ENCODE measurements around the gene TBX3.
A peak's percentile ranks its signal among the peaks of the same experiment; 100 is the strongest.

TBX3 gene

DNA sequence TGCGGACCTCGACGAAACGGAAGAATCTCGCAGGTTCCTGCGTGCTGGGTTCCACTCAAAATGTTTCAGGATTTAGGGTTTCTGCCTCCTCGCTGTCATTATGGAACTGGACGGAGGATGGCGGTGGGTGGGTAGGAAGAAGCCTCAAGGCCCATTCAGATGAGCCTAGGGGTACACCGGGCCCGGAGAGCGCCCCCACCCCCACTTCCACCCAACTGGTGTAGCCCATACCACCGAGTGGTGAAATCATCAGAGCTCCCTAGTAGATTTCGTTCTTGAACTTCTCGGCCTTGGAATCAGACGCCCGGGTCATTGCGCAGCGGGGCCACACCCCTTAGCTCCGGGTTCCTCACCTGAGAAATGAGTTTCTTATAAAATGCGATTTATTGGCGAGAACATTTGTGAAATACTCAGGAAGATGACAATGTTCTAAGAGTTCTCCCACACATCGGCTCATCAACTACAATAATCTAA lies 13.3 kb upstream of the TBX3 start:
- H3K4me3 ChIP-seq (ENCODE audit: low read depth, low read length) = no peak overlapping the region

DNA sequence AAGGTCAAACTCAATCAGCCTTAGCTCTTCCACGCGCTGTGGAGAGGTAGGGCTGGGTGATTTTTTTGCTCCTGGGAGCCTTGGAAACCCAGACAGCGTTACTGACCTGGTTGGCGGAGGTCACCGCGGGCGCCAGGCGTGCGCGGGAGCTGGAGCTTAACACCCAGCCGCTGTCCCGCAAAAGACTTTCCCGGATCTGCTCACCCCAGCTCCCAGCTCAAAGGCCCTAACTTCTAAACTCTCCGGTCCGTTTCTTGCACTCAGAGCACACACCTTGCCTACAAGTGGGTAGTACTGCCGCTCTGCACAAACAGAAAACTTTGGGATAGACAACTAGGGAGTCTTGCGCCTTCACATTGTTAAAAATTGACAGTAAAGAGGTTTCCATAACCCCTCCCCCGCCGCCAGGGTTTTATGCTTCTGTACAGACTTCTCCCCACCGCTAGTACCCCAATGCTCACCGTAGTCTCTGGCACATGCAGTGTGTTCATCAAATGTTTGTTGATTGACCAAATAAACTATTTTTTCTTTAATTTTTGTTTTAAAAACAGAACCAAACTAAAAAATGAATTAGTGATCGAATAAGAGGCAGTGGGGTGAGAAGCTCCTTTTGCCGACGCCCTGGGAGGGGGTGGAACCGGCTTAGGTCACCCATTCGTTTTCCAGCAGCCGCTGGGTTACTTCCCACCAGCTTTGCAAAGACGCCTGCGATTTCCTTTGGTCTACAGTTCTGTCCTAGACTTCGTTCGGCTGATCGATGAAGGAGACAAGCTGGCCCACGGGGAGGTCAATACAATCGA lies 12.7 kb upstream of the TBX3 start:
- H3K4me3 ChIP-seq (ENCODE audit: low read depth, low read length) = no peak overlapping the region

DNA sequence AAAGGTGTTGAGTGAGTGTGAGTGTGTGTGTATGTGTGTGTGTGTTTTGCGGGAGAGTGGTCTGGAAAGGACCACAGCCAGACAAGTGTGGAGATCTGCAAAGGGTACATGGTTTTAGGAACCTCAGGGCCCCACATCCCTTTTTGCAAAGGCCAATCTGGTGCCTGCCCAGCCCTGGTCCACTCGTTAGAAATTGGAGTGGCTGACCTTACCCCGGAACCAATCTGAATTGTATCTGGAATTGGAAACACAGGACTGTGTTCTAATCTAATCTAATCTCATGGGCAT lies 11.3 kb upstream of the TBX3 start:
- H3K4me3 ChIP-seq (ENCODE audit: low read depth, low read length) = no peak overlapping the region

DNA sequence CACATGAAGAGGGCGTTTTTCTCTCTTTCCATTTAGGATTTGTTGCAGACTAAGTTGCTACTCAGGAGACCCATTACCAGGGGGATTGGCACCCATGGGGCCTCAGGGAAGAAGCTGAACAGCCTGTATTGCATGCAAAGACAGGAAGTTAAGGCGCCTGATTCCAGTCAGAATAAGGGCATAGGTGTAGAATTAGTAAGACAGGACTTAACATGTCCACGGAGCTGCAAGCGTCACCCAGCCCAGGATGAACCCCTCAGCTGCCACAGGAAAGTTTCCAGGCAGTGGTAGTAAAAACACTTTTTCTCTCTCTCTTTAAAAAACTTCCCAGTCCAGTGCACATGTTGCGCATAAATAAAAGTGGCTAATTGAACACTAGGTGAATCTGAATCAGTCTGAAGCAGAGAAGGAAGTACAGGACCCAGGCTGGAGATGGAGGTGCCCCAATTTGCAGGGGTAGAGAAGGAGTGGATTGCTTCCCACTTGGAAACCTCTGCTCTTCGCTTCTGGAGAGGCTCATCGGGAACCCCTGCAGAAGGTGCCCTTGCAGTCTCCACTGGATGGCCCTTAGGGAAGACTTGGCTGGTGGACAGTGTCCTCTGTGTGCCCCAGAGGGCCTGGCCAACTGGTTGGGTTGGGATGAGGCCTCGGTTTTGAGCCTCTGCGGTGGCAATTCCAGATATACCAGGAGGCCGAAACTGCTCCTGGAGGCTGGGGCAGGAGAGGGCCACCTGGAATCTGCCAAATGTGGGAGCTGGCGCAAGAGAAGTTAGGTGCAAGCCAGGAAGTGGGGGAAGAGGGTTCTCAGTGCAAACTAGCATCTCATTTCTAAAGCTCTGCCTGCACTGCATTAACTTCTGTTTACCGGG lies 10.7 kb upstream of the TBX3 start:
- no peak overlapping the region for H3K4me3 ChIP-seq (ENCODE audit: low read depth, low read length)

DNA sequence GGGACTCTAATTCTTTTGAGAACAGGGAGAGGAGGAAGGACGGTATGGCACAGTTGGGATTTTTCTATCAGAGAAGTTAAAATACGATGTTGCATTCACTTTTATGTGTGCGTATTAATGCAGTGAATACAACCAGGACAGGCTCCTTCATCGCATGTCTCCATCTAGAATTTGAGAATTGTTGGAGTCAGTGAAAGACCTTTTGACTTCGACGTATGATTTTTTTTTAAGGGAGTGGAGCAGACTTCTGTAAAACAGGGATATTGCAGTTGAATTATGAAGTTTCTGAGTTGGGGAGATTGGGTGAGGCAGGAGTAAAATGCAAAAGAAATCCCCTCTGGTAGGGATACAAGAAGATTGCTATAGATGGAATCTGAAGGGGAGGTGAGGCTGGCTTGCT lies 9.6 kb upstream of the TBX3 start:
- H3K4me3 ChIP-seq (ENCODE audit: low read depth, low read length) = no peak overlapping the region

DNA sequence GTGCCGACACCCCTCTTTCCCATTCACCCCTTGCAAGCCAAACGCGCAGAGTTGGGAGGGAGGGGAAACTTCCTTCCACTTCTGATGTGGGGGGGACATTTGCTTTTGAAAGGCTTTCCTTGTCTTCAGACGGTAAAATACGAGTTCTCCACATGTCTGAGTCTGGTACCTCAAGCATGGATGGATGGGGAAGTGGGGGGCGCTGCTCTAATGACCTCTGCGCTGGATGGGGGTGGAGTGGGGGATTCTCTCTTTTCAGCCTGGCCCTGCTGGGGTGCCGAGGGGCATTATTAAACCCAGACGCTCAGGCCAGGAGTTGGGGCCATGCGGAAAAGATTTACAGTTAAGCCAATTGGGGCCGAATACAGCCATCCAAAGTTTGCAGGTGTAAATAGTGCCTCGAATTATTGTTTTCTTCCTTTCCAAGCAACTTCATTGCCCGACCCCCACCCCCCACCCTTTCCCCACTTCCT lies 9.1 kb upstream of the TBX3 start:
- no peak overlapping the region for H3K4me3 ChIP-seq (ENCODE audit: low read depth, low read length)

DNA sequence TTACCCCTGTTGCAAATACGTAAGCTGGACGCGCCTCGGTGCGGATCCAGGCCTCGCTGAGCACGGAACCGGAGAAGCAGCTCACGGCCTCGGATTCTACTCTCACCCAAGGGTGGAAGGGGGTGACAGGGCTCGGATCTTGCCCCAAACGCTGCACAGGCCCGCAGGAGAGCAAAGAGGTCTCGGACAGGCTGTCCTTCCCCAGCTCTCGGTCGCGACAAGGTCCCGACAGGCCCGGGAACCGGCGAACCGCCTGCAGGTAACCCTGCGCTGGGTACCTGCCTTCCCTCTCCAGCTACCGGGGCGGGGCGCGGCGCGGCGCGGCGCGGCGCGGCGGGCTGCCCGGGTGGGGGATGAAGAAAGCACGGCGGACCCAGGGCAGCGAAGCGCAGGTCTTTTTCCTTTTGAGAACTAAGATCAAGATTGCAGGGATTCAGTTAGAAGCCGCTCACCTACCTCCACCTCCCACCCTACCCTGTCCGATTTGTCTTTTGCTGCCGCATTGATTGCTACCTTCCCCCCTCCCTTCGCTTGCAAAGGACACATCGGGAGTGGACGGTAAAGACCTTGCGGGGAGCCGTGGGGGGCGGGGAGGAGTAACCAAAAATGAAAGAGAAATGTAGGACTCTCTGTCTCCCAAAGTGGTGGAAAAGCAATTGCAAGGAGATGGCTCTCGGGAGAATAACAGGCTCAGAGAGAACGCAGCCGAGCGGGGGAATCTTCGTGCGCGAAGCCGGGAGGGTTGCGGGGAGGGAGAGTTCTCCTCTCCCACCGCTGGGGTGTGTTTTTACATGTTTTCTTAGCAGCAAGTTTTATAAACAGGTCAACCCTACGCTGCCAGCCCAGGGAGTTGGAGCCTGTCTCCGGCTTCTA lies 8.4 kb upstream of the TBX3 start:
- H3K4me3 ChIP-seq (ENCODE audit: low read depth, low read length) = no peak overlapping the region

DNA sequence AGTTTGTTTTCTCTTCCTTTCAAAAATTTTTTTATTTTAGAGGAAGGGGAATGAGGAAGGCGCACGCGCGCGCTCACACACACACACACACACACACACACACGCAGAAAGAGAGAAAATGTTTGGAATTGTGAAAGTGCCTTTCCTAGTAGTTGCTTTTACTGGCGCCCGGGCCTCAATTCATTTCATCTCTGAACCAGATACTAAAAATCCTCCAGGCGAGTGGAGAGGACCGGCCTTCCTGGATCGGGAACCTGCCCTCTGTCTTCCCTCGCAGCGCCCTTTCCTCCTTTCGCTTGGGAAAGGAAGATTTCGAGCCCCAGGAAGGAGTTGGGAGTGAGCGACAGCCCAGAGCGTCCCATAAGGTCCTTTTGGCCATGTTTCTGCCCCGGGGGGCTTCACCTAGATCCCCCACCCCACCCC lies 7.8 kb upstream of the TBX3 start:
- H3K4me3 ChIP-seq (ENCODE audit: low read depth, low read length) = no peak overlapping the region

DNA sequence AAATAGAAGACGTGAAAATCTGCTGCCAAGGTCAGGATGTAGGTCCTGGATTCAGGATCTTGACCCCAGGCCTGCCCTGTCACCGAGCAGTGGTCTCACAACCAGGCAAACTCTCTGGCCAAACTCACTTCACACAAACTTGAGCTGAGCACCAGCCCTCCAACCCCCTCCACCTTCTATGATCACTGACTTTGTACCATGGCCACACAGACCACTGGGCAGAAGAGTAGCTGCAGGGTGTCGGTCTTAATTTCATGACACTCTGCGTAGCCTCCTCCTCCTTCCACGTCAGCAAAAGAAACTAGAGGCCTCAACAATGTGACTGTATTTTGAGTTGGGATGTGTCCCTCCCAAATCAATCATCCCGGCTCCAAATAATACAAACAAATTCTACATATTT lies 7.2 kb upstream of the TBX3 start:
- no peak overlapping the region for H3K4me3 ChIP-seq (ENCODE audit: low read depth, low read length)

DNA sequence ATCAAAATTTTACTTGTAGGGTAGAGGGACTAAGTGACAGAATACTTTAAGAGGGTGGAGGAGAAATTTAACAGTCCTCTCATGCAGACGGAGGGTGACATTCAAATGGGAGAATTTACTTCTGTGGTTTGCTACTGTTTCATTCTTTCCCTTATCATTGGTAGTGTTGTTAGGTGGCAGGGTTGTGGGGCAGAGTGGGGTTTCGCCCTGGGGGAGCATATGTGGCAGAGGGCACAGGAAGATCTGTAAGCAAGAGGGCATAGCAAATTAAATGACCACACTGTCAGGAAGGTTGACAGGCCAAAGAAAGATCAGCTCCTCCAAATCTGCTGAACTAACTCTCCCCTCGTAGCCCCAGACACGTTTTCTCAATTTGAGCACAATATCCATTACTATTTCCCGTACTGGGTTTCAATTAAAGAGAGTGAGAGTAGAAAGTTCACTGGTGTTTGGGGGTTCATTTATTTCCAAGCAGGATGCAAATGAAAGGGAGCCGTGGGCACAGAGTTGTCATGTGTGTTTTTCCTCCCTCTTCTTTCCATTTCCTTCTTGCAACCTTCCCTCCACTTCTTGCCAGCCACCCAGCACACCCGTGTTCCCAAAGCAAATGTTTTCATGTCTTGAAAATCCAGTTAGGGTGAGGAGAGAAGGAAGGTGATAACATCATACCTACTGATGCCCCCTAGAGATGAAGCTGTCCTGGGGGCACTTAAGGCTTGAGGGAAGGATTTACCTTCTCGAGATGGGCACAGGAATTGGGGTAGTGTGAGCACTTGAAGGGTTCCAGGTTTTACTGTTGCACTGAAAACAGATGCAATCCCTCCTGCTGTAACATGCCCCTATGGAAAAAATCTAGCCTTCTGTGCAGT lies 6.5 kb upstream of the TBX3 start:
- H3K4me3 ChIP-seq (ENCODE audit: low read depth, low read length) = no peak overlapping the region

DNA sequence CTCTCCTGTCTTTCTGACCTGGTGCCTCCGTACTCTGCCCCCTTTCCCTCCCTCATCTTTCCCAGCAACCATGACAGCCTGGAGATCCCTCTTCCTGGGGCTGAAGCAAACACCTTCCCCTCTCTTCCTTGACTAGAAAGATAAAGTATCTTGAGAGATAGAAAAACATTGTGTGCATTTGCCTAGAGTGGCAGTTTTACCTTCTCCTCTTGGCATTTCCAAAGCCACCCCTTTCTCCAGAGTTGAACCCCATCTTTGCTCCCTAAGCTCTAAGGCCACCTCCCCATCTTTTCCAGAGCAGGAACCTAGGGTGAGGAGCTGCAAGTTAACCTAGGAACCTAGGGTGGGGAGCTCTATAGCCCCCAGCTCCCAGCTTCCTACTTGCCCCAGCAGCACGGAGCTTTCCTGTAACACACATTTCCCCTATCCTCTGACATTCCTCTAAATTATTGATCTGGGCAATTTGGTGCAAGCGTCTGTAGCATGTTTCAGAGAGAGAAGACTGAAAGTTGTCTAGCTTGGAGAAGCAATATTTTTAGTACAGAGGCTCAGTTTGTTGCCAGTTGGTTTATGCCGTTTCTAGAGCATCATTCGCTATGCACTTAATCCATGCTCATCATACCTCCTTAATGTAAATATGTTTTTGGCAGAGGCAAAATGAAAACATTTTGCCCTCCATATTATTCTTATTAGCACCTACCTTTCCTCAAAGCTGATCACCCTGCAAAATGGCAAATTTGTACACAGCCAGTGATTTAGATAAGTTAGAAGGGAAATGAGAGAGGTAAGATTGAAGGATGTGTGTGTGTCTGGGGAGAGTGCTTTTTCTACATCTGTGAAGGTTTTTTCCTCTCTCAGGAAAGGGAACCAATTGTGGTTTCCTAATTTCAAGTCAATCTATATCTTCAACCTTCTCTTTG lies 5.4 kb upstream of the TBX3 start:
- no peak overlapping the region for H3K4me3 ChIP-seq (ENCODE audit: low read depth, low read length)

DNA sequence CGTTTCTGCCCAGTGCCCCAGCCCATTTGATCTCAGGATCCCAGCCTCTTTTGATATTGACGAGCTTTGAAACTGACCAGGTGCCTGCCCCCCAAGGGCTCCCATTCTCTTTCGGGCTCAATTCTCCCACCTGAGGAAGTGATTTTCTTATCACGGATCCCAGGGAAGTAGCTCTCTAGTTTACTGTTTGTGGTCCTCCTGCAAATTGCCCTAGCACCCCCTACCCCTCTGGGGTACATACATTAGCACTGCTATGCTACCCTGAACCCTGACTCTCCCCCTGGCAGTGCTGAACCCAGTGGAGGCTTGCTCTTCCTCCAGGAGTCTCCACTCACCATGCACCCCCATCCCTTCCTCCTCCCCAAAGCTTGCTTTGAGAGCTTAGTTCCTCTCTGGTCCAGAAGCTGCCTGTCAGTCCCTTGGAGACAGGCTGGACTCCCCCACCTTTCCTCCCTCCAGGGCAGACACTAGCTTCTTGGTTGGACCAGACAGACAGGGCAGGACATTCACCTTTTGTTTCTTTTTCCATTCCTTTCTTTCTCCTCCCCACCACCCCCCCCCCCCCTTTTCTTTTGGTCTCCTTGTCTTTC lies 4.4 kb upstream of the TBX3 start:
- H3K4me3 ChIP-seq (ENCODE audit: low read depth, low read length) = no peak overlapping the region

DNA sequence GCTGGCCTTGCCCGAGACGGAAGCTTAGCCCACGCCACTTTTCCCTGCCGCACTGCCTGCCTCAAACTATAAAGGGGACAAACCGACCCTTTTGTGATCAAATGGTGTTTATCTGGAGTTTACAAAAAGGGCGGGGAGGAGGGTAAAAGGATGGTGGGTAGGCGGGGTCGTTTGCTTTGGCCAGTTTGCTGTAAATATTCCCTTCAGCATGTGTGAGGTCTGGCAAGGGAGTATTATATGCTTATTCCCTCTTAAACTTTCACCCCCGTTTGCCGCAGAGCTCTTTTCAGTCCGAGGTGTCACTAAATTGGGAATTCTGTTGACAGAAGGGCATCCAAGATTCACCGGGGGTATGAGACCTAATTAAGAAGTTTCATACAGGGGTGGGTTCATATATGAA lies 3.8 kb upstream of the TBX3 start:
- H3K4me3 ChIP-seq (ENCODE audit: low read depth, low read length) = no peak overlapping the region

DNA sequence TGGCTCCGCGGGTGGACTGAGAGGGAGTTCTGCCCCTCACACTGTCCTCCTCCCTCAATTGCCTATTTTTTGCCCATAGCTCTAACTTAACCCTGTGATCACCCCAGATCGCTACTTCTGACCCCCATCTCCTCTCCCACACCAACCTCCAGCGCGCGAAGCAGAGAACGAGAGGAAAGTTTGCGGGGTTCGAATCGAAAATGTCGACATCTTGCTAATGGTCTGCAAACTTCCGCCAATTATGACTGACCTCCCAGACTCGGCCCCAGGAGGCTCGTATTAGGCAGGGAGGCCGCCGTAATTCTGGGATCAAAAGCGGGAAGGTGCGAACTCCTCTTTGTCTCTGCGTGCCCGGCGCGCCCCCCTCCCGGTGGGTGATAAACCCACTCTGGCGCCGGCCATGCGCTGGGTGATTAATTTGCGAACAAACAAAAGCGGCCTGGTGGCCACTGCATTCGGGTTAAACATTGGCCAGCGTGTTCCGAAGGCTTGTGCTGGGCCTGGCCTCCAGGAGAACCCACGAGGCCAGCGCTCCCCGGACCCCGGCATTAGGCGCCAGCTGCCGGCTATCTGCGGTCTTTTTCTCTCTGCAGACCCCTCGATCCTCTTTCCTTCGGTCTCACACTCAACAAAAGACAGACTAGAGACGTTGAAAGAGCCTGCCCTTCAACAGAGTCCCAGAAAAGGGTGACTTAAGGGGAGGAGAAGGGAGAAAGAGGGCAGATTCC lies 3.0 kb upstream of the TBX3 start:
- H3K4me3 ChIP-seq (ENCODE audit: low read depth, low read length) = no peak overlapping the region

DNA sequence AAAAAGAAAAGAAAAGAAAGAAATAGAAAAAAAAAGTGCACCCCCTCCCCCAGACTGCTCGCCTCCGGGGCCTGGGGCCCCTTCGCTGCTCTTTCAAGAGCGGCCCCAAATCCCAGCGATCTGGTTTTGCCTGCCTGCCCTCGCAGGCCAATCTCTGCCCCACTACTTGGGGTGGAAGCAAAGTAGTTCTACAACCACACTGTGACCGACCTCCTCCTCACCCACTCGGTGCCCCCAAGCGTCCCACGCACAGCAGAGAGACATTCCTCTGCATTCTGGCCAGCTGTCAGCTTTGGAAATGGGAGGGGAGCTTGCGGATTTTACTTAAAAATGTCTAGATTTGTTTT lies 2.4 kb upstream of the TBX3 start:
- H3K4me3 ChIP-seq (ENCODE audit: low read depth, low read length) = no peak overlapping the region

DNA sequence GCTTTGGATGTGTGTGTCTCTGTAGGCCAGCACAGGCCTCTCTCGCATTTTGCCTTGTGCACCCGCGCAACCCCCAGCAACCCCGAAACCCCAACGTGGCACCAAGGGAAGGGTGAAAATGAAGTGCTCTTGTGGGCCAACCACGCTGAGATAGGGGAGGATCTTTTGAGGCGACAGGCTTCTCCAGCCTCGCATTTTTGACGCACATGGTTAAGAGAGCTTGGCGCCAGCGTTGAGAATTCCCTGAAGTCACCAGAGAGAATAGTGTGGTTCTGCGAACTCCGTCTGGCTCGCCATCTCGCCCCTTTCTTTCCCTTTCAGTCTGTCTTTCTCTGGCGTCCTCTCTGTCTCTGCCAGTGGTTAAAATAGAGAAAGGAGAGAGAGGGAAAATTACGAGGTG lies 1.9 kb upstream of the TBX3 start:
- H3K4me3 ChIP-seq (ENCODE audit: low read depth, low read length) = no peak overlapping the region

DNA sequence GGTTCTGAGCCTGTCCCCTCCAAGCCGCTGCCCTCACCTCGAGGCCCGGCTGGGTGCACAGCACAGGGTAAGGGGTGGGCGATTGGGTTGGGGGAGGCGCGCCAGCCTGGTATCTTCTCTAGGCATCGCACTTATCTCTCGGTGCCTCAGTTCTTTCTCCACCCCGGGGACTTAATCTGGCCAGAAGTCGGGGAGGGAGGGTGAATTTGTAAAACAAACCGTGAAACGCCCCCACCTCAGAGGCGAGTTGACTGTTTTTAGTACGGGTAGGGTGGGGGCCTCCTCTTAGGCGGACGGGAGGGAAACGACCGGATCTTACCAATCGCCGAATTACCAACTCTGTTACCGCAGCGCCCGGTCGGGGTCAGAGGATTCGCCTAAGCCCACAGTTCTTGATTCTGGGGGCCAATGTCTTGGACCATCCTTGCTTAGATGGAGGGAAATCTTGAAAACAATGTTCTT lies 1.4 kb upstream of the TBX3 start:
- peak overlapping the region; percentile 36 for H3K4me3 ChIP-seq (ENCODE audit: low read depth, low read length)

DNA sequence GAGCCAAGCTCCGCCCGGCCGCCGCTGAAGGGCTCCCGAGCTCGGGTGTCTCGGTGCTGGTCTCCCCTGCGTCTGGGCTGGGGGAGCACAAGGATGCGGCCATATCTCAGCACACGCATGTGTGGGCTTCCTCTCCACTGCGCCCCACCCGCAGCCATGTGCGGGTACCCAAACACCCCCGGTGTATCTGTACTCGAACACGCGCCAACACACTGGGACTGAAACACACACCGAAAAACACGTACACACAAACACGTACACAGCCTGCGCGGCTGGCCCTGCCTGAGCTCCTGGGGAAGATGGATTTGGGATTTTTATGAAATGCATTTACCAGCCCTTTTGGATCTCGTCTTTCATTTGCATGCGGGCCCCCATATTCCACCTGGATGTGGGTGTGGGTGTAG lies 897 bp upstream of the TBX3 start:
- peak overlapping the region; percentile 36 for H3K4me3 ChIP-seq (ENCODE audit: low read depth, low read length)

Measured in iPS-11a (cell line).